ENCODE results near the gene VTI1A.

Gene VTI1A

DNA sequence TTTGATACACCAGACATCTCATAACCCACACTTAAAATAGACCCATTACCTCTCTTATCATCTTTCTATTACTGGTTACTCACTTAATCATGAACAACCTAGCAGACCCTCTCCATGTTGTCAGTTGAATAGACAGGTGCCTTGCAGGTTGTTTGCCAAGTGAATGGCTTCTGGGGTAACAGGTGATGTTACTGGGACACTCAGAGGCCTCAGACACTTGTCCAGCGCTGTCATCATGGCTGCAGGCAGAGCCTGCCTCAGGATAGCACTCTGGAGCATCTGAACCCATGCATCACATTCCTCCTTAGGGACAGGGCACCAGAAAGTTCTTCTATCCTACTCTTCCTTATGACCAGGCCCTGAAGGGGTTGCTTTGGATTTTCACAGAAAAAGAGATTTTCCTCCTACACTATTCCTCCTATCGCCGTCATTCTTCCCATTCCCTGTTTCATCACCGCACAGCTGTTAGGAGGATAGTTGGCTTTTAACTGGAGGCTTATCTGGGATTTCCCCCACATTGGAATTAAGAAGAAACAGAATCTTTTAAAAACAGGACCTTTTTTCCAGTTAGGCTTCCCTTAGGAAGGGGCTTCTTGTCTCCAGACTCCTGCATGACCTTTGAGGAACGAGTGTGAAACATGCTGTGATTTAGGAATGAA, 182.1 kb downstream of the VTI1A start:
- DNase-seq (ENCODE audit: low read depth, low spot score) = no peak
- Histone ChIP-seq H3K9me3 (ENCODE audit: control insufficient read depth, insufficient read depth, low read length) (no peaks in the 10 kb centered on the region), H3K4me3 (ENCODE audit: low read length) (no peak overlapping the region), H3K4me1 (ENCODE audit: control insufficient read depth, insufficient read depth, low read length) (no peaks in the 10 kb centered on the region; the same call in 1 of the 2 replicates), H3K27ac (ENCODE audit: low read length) (no peak overlapping the region), H3K36me3 (ENCODE audit: control insufficient read depth, insufficient read depth, low read length) (no peaks in the 10 kb centered on the region), H3K27me3 (ENCODE audit: control insufficient read depth, insufficient read depth, low read length) (no peaks in the 10 kb centered on the region)
- no CpG with 5 or more reads among the region's 5 CpGs for WGBS (ENCODE audit: insufficient coverage, insufficient read length)

DNA sequence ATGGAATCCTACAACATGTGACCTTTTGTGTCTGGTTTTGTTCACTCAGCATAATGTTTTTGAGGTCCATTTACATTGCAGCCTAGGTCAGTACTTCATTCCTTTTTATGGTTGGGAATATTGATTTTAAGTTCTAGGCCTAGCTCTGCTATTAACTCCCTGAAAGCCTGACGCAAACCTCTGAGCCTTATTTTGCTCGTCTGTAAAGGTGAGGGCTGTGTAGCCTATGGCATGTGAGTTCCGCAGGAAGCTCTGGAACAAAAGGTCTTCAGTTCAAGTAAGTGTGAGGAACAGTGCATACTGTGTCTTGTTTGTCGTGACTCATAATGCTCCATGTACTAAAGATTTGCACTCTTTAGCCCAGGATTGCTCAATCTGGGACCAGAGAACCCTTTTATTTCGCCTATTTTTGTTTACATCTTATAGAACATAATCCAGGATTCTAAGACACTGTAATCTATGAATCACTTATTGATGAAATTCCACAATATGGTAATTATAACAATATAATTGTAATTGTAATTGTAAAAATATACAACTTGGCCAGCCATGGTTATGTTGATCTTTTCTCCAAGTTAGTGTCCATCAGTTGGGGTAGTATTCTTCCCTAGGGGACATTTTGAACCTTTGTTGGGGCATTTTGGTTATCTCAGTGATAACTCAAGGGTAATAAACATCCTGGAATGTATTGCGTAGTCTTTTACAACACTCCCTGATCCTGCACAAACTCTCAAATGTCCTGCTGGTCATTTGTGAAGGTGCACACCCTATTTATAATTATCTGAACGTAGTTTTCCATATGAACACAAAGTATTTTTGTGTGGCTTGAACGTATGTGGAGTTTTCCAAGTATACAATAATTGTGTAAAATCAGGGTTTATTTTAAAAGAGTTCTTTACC, 184.7 kb downstream of the VTI1A start:
- Histone ChIP-seq H3K27ac (ENCODE audit: low read length) (no peak overlapping the region), H3K4me3 (ENCODE audit: low read length) (no peak overlapping the region), H3K4me1 (ENCODE audit: control insufficient read depth, insufficient read depth, low read length) (no peaks in the 10 kb centered on the region; the same call in 1 of the 2 replicates), H3K36me3 (ENCODE audit: control insufficient read depth, insufficient read depth, low read length) (no peaks in the 10 kb centered on the region), H3K27me3 (ENCODE audit: control insufficient read depth, insufficient read depth, low read length) (no peaks in the 10 kb centered on the region), H3K9me3 (ENCODE audit: control insufficient read depth, insufficient read depth, low read length) (no peaks in the 10 kb centered on the region)
- WGBS (ENCODE audit: insufficient coverage, insufficient read length) = no CpG with 5 or more reads among the region's 8 CpGs
- DNase-seq (ENCODE audit: low read depth, low spot score) = no peak

DNA sequence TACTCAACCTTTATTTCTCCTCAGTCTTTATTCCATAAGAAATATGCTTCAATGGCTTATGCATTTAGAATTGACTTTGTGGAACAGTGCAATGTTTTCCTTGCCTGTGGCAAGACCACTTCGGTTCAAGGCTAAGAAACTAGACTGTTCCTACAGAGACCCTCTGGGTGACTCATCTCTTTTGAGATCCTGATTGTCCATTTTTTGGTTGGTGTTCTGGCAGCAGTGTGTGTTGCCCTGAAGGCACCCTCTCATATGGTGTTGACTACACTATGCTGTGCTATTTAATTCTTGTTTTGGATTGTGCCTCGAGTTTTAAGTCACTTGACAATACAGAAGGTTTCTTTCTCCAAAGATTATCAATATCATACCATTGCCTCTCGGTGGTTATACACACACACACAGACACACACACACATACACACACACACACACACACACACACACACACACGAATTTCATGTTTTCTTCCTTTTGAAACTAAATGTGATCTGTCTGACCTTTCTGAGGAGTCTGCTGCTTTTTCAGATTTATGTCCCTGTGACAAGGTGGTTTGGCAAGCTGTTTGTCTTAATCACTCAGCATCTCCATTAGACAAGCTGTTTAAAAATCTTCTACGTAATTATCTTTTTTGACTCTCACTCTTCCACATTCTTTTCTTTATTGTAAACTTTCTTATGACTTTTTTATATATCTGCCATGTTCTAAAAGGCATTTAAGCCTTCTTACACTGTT, 187.2 kb downstream of the VTI1A start:
- H3K27me3 ChIP-seq (ENCODE audit: control insufficient read depth, insufficient read depth, low read length) = no peaks in the 10 kb centered on the region
- 100% methylated on average over 1 of the region's 5 CpGs for WGBS (ENCODE audit: insufficient coverage, insufficient read length)
- no peaks in the 10 kb centered on the region; the same call in 1 of the 2 replicates for H3K4me1 ChIP-seq (ENCODE audit: control insufficient read depth, insufficient read depth, low read length)
- H3K36me3 ChIP-seq (ENCODE audit: control insufficient read depth, insufficient read depth, low read length) = no peaks in the 10 kb centered on the region
- DNase-seq (ENCODE audit: low read depth, low spot score) = no peak
- no peaks in the 10 kb centered on the region for H3K9me3 ChIP-seq (ENCODE audit: control insufficient read depth, insufficient read depth, low read length)
- no peak overlapping the region for H3K27ac ChIP-seq (ENCODE audit: low read length)
- H3K4me3 ChIP-seq (ENCODE audit: low read length) = no peak overlapping the region

DNA sequence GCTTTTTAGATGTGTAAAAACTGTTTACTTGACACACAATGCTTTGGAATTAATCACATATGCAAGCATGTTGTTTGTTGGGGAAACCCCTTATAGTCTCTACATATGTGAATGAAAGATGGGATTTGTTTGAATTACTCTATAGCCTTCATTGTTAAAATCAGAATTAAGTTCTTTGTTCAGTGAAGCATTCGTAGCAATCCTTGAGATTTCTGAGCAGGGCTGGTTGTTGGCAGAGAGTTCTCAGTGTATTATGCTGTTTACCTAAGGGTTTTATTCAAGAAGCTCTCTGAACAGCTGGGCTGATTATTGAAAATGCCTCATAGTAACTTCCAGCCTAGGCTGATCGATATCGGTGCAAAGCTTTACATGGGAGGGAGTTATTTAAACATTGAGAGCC, 190.9 kb downstream of the VTI1A start:
- WGBS (ENCODE audit: insufficient coverage, insufficient read length) = no CpG with 5 or more reads among the region's 3 CpGs
- no peak overlapping the region for H3K27ac ChIP-seq (ENCODE audit: low read length)

DNA sequence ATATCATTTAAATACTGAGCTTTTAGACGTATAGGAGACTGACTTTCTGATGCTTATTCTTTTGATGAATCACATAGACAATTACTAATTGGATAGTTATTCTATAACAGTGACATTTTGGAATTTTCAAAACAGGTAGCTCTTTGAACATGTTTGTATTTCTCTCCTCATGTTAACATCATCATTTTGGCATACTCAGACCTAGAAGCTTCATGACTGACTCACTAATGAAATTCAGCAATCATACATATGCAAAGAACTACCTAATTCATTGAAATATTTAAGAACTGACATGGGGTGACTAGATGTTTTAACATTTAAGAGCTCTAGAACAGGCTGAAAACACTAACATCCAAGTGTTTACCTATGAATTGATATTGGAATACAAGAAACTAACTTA, 192.3 kb downstream of the VTI1A start:
- no CpG with 5 or more reads among the region's 1 CpG for WGBS (ENCODE audit: insufficient coverage, insufficient read length)
- H3K4me1 ChIP-seq (ENCODE audit: control insufficient read depth, insufficient read depth, low read length) = no peaks in the 10 kb centered on the region
- no peaks in the 10 kb centered on the region for H3K36me3 ChIP-seq (ENCODE audit: control insufficient read depth, insufficient read depth, low read length)
- H3K9me3 ChIP-seq (ENCODE audit: control insufficient read depth, insufficient read depth, low read length) = no peaks in the 10 kb centered on the region
- H3K27ac ChIP-seq (ENCODE audit: low read length) = no peak overlapping the region
- DNase-seq (ENCODE audit: low read depth, low spot score) = no peak
- H3K27me3 ChIP-seq (ENCODE audit: control insufficient read depth, insufficient read depth, low read length) = no peaks in the 10 kb centered on the region
- no peak overlapping the region for H3K4me3 ChIP-seq (ENCODE audit: low read length)

More for the DNA sequence above, 190.9 kb downstream of the VTI1A start:
- Histone ChIP-seq H3K27me3 (ENCODE audit: control insufficient read depth, insufficient read depth, low read length) (no peaks in the 10 kb centered on the region), H3K4me3 (ENCODE audit: low read length) (no peak overlapping the region), H3K9me3 (ENCODE audit: control insufficient read depth, insufficient read depth, low read length) (no peaks in the 10 kb centered on the region), H3K36me3 (ENCODE audit: control insufficient read depth, insufficient read depth, low read length) (no peaks in the 10 kb centered on the region), H3K4me1 (ENCODE audit: control insufficient read depth, insufficient read depth, low read length) (no peaks in the 10 kb centered on the region)
- no peak for DNase-seq (ENCODE audit: low read depth, low spot score)

DNA sequence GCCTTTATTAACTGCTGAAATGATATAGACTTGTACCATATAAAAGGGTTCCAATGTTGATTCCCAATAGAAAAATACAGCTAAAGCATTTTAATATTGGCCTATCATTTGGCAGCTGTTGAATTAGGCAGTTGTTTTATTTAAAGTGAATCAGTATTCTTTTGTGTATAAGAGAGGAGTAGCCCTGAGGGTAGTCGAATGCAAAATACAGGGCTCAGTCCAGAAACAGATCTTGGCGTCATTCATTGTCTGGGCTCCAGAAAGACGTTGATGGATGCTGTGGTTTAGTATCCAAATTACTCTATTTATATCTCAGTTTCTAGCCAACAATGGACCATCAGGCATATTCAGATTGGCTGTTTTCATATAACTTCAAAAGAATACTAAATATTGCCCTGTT, 193.6 kb downstream of the VTI1A start:
- no peak overlapping the region for H3K4me3 ChIP-seq (ENCODE audit: low read length)
- H3K27me3 ChIP-seq (ENCODE audit: control insufficient read depth, insufficient read depth, low read length) = no peaks in the 10 kb centered on the region
- no peaks in the 10 kb centered on the region for H3K9me3 ChIP-seq (ENCODE audit: control insufficient read depth, insufficient read depth, low read length)
- H3K36me3 ChIP-seq (ENCODE audit: control insufficient read depth, insufficient read depth, low read length) = no peaks in the 10 kb centered on the region
- DNase-seq (ENCODE audit: low read depth, low spot score) = no peak
- no CpG with 5 or more reads among the region's 3 CpGs for WGBS (ENCODE audit: insufficient coverage, insufficient read length)
- no peak overlapping the region for H3K27ac ChIP-seq (ENCODE audit: low read length)
- no peaks in the 10 kb centered on the region for H3K4me1 ChIP-seq (ENCODE audit: control insufficient read depth, insufficient read depth, low read length)

DNA sequence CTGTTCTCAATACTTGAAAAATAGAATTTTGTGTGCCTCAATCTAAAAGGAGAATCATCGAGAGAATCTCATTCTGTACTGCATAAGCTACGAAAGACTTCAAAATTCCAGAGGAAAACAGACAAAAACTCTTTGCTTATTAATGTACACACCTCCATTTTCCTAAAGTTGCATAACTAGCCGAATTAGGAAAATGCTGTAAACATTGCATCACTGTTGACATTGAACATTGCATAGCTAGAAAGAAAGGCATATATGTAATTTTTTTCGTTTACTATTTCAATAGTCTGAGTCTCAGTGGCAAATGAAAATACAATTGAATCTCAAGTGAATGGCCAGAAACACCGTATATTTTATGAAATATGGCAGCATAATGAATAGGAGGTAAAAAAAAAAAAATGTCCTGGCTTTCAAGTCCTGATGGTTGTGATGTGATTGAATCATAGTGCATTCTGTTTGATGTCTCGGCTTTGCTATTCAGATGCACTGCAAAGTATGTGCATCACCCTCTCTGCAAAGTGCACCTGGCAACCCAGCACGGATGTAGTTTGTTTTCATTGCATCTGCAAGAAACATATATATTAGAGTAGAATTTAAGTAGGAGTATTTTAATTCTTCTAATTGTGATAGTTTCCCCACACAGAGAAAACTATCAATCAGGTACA, 196.7 kb downstream of the VTI1A start:
- DNase-seq (ENCODE audit: low read depth, low spot score) = no peak
- H3K9me3 ChIP-seq (ENCODE audit: control insufficient read depth, insufficient read depth, low read length) = no peaks in the 10 kb centered on the region
- WGBS (ENCODE audit: insufficient coverage, insufficient read length) = no CpG with 5 or more reads among the region's 7 CpGs
- H3K27me3 ChIP-seq (ENCODE audit: control insufficient read depth, insufficient read depth, low read length) = no peaks in the 10 kb centered on the region
- H3K27ac ChIP-seq (ENCODE audit: low read length) = no peak overlapping the region
- no peaks in the 10 kb centered on the region for H3K36me3 ChIP-seq (ENCODE audit: control insufficient read depth, insufficient read depth, low read length)
- no peak overlapping the region for H3K4me3 ChIP-seq (ENCODE audit: low read length)
- H3K4me1 ChIP-seq (ENCODE audit: control insufficient read depth, insufficient read depth, low read length) = no peaks in the 10 kb centered on the region

DNA sequence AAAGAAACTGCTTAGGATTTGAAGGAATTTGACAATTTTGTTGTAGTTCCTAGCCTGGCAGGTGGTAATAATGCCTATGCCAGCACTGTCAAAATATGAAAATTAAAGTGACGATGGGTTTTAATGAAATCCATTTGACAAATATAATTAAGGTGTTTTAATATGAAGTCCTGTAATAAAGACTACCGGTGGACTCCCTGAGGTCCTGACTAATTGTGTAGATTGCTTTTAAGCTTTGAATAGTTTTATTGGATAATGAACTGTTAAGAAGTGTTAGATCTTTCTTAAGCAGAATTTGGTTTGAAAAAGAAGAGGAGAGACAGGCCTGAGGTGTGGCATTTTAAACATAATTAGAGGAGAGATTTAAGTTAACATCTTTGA, 197.2 kb downstream of the VTI1A start:
- Histone ChIP-seq H3K4me1 (ENCODE audit: control insufficient read depth, insufficient read depth, low read length) (peaks cover 1% of the 10 kb centered on the region; the same call in 1 of the 2 replicates), H3K36me3 (ENCODE audit: control insufficient read depth, insufficient read depth, low read length) (no peaks in the 10 kb centered on the region), H3K27ac (ENCODE audit: low read length) (no peak overlapping the region), H3K9me3 (ENCODE audit: control insufficient read depth, insufficient read depth, low read length) (no peaks in the 10 kb centered on the region), H3K4me3 (ENCODE audit: low read length) (no peak overlapping the region), H3K27me3 (ENCODE audit: control insufficient read depth, insufficient read depth, low read length) (no peaks in the 10 kb centered on the region)
- no CpG with 5 or more reads among the region's 2 CpGs for WGBS (ENCODE audit: insufficient coverage, insufficient read length)
- no peak for DNase-seq (ENCODE audit: low read depth, low spot score)

DNA sequence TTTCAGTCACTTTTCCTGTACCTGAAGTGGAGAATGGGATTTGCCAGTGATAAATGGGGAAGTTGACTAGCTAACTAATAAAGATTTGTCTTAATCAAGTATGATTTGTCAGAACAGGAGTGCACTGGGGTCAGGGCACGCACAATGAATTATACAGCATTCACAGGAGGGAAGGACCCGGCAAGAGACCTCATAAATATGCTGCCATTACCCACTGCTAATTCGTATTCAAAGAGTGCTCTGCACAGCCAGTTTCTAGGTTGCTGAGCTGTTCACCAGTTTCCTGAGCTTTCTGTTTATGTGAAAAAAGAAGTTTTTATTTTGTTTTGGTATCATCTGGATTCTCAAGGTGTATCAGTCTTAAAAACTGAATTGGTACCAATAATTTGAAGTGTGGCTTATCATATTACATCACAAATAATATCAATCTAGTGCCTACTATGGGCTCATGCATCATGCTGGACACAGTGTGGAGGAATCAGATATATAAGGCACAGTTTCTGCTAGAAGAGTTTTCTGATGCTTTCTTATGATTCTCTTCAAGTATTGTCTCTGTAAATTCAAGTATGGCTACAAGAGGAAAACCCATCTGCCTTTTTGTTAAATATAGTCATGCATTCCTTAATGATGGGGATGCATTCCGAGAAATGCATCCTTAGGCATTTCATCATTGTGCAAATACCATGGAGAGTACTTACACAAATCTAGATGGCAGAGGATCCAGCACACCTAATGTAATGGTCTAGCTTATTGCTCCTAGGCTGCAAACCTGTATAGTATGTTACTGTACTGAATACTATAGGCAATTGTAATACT, 202.2 kb downstream of the VTI1A start:
- Histone ChIP-seq H3K27me3 (ENCODE audit: control insufficient read depth, insufficient read depth, low read length) (no peaks in the 10 kb centered on the region), H3K4me1 (ENCODE audit: control insufficient read depth, insufficient read depth, low read length) (peaks cover 1% of the 10 kb centered on the region; the same call in 1 of the 2 replicates), H3K27ac (ENCODE audit: low read length) (no peak overlapping the region), H3K4me3 (ENCODE audit: low read length) (no peak overlapping the region), H3K9me3 (ENCODE audit: control insufficient read depth, insufficient read depth, low read length) (no peaks in the 10 kb centered on the region), H3K36me3 (ENCODE audit: control insufficient read depth, insufficient read depth, low read length) (no peaks in the 10 kb centered on the region)
- WGBS (ENCODE audit: insufficient coverage, insufficient read length) = no CpG with 5 or more reads among the region's 4 CpGs
- no peak for DNase-seq (ENCODE audit: low read depth, low spot score)

Measured in iPS DF 6.9 (cell line).